Measurements from ENCODE around the gene ACBD4. TPM values are rescaled to one million over a fixed set of nuclear protein-coding genes. Genes with fewer than 3 reads are reported as not detected.

Gene ACBD4
- total and polyA plus RNA-seq, 10 of the 15 experiments (the other 5 are each of a cell fraction or from before 2014, with no cell fraction given): 0.20 to 13.8 (median 6.9) TPM

DNA sequence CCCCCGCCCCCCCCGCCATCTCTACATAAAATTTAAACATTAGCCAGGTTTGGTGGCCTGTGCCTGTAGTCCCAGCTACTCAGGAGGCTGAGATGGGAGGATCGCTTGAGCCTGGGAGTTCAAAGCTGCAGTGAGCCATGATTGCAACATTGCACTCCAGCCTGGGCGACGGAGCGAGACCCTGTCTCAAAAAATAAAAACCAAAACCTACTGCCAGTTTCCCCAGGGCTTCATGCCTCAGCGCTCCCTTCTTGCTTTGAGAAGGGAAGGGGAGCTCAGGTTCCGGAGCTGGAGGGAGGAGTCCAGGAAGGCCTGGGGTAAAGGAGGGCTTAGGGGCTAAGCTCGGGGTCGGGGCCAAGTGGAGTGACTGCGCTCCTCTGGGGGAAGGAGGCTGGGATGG lies 23.6 kb upstream of the ACBD4 start:
- Histone ChIP-seq H3K9ac (ENCODE audit: control insufficient read depth, insufficient read depth, low read length) (no peak overlapping the region), H3K27me3 (replicated peaks in 1 of 2; ENCODE audit: control insufficient read depth in 2 of 2, insufficient read depth in 2 of 2, low read length in 1 of 2) (no peaks in the 10 kb centered on the region), H3K79me2 (ENCODE audit: control insufficient read depth, insufficient read depth, low read length) (no peaks in the 10 kb centered on the region), H3K9me3 (replicated peaks; ENCODE audit: control insufficient read depth, insufficient read depth, low read length) (no peaks in the 10 kb centered on the region), H2AFZ (ENCODE audit: control insufficient read depth, low read depth, low read length) (no peak overlapping the region), H3K4me1 (ENCODE audit: control insufficient read depth, insufficient read depth, low read length) (peaks cover 11% of the 10 kb centered on the region; the same call in 1 of the 2 replicates), H3K4me2 (ENCODE audit: control insufficient read depth, insufficient read depth) (peak overlapping the region; percentile 17; the same call in 1 of the 2 replicates), H3K36me3 (ENCODE audit: control insufficient read depth in 2 of 2, insufficient read depth in 2 of 2, low read length in 1 of 2) (peaks cover 11 to 12% of the 10 kb centered on the region in 2 experiments), H3K27ac (ENCODE audit: control insufficient read depth, insufficient read depth) (0 out of 2 replicates have a peak overlapping the region, but pooled peaks have one; percentile 25), H4K20me1 (ENCODE audit: control insufficient read depth, insufficient read depth) (peaks cover 3% of the 10 kb centered on the region; the same call in 1 of the 2 replicates), H3K4me3 (no peak overlapping the region)
- TF ChIP-seq ESRRA (IDR thresholded peaks at IDR 0.05; ENCODE audit: low read length) (no peak), USF2 (IDR thresholded peaks at IDR 0.05; ENCODE audit: borderline replicate concordance, low read depth, low read length) (no peak), SRF (IDR thresholded peaks at IDR 0.05; ENCODE audit: low read depth in 2 of 2, low read length in 2 of 2) (no peak), BRCA1 (IDR thresholded peaks at IDR 0.05; ENCODE audit: low read depth, low read length) (no peak), PRDM15 (CRISPR knock-in tag; IDR thresholded peaks at IDR 0.05) (no peak), ZBTB33 (IDR thresholded peaks at IDR 0.05) (no peak), PAX8 (IDR thresholded peaks at IDR 0.05) (no peak), MYC (IDR thresholded peaks at IDR 0.05; ENCODE audit: insufficient read depth, insufficient read length, insufficient replicate concordance, low read length, severe bottlenecking) (no peak)
- TF ChIP-seq, protein P1, sequence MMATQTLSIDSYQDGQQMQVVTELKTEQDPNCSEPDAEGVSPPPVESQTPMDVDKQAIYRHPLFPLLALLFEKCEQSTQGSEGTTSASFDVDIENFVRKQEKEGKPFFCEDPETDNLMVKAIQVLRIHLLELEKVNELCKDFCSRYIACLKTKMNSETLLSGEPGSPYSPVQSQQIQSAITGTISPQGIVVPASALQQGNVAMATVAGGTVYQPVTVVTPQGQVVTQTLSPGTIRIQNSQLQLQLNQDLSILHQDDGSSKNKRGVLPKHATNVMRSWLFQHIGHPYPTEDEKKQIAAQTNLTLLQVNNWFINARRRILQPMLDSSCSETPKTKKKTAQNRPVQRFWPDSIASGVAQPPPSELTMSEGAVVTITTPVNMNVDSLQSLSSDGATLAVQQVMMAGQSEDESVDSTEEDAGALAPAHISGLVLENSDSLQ (IDR thresholded peaks at IDR 0.05): no peak
- FAIRE-seq (peak; percentile 44), ATAC-seq (peak; percentile 45), DNase-seq (ENCODE audit: low read depth, low spot score) (no peak)
- in situ Hi-C loops (cut with MboI) (no loop called here), intact Hi-C loops (cut with micrococcal nuclease; ENCODE audit: unreplicated experiment) (loop anchor here (5.0 kb wide), 1 partner anchor 190 kb away; no protein-coding TSS in a partner anchor)
- POLR2A ChIA-PET: interaction anchor here (0.7 kb wide), 1 partner anchor 423 kb away, joined by 4 read pairs; no protein-coding TSS in a partner anchor
- CTCF ChIA-PET: interaction anchor here (1.1 kb wide), 1 partner anchor 13 kb away, joined by 5 read pairs; no protein-coding TSS in a partner anchor
- WGBS (ENCODE audit: insufficient coverage, insufficient replicate concordance, low lambda C conversion rate, missing lambda C conversion rate): 10% methylated on average over 11 of the region's 11 CpGs
- RAD21 ChIA-PET (ENCODE audit: unreplicated experiment): interaction anchor here (1.0 to 1.5 kb wide), 2 partner anchors 98 to 192 kb away, joined by 3 to 7 read pairs; no protein-coding TSS in a partner anchor
- SMC1A ChIA-PET (ENCODE audit: uncharacterized antibody, unreplicated experiment): interaction anchor here (1.1 kb wide), 1 partner anchor 15 kb away, joined by 3 read pairs; no protein-coding TSS in a partner anchor
- BruUV-seq (replicated peaks): no TSS peak

Measured in GM12878 (cell line).